ENCODE data around the gene TTC9.
A peak's percentile ranks its signal among the peaks of the same experiment; 100 is the strongest.
"Not testable (repeated sequence)": the region's sequence is repeated elsewhere in the genome, so short reads cannot be mapped to it uniquely, and the experiment has no call there.

The TTC9 gene

DNA sequence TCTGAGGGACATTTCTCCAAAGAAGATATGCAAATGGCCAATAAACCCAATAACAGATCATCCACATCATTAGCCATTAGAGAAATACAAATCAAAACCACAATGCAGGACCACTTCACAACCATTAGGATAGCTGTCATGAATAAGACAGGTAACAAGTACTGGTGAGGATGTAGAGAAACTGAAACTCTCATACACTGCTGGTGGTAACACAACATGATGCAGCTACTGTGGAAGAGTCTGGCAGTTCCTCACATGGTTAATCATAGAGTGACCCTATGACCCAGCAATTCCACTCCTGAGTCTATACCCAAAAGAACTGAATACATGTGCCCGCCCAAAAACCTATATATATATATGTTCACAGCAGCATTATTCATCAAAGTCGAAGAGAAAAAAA lies 39.0 kb downstream of the TTC9 start:
- no peak for DNase-seq (ENCODE audit: low read depth)

DNA sequence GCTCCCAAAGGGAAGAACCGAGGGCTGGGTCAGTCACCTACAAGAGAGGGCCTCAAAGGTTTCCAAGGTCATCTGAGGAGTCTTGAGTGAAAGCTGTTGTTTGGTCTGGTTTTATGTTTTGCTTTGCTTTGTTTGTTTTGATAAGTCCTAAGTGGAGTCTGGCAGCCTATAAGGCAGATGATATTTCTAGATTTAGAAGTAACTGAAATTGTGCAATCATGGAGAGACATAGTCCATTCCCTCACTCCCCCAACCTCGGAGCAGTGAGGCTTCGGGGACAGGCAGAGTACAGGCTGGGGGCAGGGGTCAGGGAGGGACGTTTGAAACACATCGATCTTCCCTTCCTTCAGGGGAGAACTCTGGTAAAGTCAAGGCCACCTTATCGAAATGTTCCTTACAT lies 42.3 kb downstream of the TTC9 start:
- DNase-seq (ENCODE audit: low read depth), result no peak

- no peak for DNase-seq (ENCODE audit: low read depth)
These were observed 43.9 kb downstream of the TTC9 start for GRCh38 chr14:70685474-70686197.

DNA sequence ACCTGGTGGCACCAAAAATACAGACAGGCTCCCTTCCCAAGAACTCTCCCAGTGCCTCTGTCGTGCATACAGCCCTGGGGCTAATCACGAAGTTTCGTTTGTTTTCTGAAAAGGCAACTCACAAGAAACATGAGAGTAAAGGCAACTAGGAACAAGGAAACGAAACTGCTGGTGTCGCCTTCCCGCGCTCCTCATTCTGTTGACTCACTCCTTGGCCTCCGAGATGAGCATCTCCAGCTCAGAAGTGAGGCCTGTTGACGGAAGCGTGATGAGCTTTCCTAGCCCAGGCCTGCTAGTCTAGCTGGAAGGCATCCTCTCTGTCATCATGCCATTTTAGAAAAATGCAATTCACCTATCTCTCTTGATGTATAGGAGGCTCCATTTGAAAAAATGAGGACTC lies 50.5 kb downstream of the TTC9 start:
- DNase-seq (ENCODE audit: low read depth), result no peak

GRCh38 chr14:70696026-70696425 lies 54.3 kb downstream of the TTC9 start:
- DNase-seq (ENCODE audit: low read depth), result no peak

GRCh38 chr14:70697701-70698100 lies 56.0 kb downstream of the TTC9 start:
- no peak for DNase-seq (ENCODE audit: low read depth)

DNA sequence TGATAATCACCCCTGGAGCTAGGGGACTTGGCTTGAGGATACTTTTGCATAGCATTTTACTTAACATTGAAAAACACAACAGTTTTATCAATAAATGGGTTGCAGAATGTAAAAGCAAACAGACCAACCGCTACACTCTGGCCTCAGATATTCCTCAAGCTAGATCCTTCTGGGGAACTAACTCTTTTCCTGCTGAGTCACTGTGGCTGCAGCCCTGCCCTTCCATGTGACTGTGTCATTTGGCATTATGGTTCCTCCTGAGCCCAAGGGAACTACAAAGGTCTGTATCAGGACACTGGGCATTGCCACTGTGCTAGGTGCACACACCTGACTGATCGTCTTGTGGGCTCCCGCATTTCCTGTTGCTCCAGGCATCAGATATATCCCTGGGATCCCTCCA lies 56.6 kb downstream of the TTC9 start:
- DNase-seq (ENCODE audit: low read depth), result no peak

DNA sequence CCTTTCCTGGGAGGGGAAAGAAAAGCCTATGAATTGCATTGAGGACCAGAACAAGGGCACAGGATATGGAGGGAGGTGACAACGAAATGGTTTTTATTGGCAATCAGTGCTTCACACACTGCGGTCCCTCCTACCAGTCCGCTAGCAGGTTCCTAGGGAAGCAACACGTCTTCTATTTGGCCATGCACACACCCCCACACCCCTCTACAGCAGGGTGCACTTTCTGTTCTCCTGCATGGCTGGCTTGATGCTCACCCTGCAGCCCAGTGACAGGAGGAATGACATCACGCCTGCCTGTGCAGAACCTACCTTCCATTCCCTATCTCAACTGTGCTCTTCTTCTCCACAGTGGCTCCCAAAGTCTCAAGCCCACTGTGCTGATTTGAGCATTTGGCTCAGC lies 57.9 kb downstream of the TTC9 start:
- DNase-seq (ENCODE audit: low read depth), result no peak

DNA sequence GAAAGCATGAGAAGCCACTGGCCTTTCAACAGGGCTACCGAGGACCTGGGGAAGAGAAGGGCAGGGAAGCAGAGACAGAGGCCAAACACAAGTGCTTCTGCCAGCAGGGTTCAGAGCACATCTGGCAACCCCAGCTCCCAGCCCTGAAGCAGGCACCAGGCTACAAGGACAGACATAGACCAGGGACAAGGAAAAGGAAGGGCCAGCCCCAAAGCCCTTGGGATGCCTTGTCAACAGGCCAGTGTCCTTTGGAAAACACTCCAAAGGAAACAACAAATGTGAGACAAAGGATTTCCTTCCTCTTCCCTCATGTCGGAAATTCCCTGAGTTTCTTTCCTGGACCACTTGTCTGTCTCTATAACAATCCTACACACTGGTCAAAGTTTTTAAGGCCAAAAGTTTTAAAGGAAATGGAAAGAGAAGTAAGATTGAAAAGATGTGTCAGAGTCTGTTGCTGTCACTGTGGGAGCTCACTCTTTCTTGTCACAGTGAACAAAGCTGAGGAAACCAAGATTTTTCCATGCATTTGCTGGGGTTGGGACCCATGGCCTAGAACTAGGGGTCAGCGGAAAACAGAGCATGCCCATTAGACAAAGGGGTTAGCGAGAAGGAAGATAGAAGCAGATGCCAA lies 59.4 kb downstream of the TTC9 start:
- DNase-seq (ENCODE audit: low read depth), result no peak

- DNase-seq (ENCODE audit: low read depth), result no peak
These were observed 59.9 kb downstream of the TTC9 start for GRCh38 chr14:70701610-70702009.

- DNase-seq (ENCODE audit: low read depth), result no peak
These were observed 60.4 kb downstream of the TTC9 start for GRCh38 chr14:70702161-70702560.

DNA sequence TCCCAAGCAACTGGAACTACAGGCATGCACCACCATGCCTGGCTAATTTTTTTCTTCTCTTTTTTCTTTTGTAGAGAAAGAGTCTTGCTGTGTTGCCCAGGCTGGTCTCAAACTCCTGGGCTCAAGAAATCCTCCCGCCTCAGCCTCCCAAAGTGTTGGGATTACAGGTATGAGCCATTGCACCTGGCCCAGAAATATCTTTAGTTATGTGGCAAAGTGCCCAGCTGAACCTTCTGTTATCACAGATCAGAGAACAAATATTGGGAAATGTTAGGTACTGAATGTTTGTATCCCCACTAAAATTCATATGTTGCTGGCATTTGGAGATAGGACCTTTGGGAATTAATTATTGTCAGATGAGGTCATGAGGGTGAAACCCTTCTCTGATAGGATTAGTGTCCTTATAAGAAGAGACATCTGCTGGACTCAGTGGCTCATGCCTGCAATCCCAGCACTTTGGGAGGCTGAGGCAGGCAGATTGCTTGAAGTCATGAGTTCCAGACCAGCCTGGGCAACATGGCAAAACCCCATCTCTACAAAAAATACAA lies 62.0 kb downstream of the TTC9 start:
- not testable (repeated sequence) for DNase-seq (ENCODE audit: low read depth)

DNA sequence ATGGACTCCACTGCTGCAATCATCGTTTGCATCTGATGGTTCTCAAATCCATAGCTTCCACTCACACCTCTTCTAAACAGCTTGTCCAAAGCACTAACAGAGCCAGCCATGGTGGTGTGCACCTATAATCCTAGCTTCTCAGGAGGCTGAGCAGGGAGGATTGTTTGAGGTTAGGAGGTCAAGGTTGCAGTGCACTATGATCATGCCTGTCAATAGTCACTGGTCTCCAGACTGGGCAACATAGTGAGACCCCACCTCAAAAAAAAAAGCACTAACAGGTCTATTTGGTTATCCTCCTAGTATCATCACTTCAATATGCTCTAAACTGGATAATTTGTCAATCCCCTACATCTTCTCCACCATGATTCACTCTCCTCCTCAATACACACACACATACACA lies 63.2 kb downstream of the TTC9 start:
- DNase-seq (ENCODE audit: low read depth), result no peak

GRCh38 chr14:70706177-70706576 lies 64.5 kb downstream of the TTC9 start:
- no peak for DNase-seq (ENCODE audit: low read depth)

DNA sequence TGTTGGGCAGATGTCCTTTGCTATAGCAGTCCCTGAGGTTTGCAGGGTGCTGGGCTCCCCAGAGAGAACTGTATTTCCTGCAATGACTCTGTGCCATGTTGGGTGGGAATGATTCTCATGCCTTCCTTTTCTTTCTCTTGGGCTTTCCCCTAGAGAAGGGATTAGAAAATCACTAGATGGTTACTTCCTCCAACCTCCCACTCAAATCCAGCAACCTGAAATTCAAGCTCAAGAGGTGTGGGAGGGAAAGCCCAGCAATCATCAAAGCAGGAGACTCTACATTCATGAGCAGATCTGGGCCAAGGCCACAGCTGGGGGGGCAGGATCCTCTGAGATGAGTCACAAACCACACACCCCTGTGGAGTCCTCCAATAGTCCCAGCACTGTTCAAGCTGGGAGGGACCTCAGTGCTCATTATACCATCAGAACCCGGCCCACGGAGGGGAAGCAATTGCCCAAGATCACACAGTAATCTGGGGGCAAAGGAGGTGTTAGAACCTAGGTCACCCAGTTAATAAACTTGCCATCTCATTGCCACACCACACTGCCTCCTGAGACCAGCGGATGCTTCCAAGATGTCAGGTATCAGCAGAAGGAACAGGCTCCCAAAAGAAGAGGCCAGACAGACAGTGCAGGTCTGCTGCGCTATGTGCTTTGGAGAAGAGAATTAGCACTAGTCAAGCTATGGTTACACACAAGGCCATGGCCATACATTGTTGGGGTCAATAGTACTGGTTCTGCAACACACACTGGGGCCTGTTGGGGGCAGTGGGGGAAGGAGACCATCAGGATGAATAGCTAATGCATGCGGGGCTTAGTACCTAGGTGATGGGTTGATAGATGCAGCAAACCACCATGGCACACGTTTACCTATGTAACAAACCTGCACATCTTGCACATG lies 65.7 kb downstream of the TTC9 start:
- no peak for DNase-seq (ENCODE audit: low read depth)

GRCh38 chr14:70708717-70709570 lies 67.2 kb downstream of the TTC9 start:
- DNase-seq (ENCODE audit: low read depth), result no peak

GRCh38 chr14:70709726-70710382 lies 68.1 kb downstream of the TTC9 start:
- no peak for DNase-seq (ENCODE audit: low read depth)

GRCh38 chr14:70711451-70711850 lies 69.7 kb downstream of the TTC9 start:
- DNase-seq (ENCODE audit: low read depth), result no peak

DNA sequence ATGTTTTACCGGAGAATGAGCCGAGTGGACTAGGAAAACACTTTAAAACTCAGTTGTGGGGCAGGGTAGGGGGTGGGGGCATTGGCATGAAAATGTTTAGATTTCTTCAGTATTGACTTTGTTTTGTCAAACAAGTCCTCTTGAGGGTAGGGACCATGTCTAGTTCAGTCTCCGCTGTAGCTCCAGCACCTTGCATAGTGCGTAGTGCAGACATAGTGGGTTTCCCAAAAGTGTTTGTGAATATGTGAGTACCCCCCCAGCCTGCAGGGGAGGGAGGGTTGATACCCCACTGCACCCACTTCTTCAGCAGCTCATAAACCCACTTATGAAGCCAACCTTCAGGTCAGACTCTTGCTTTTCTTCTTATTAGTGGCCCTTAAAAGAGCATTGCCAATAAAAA lies 71.4 kb downstream of the TTC9 start:
- no peak for DNase-seq (ENCODE audit: low read depth)

GRCh38 chr14:70713511-70713916 lies 71.8 kb downstream of the TTC9 start:
- no peak for DNase-seq (ENCODE audit: low read depth)

GRCh38 chr14:70714055-70714550 lies 72.4 kb downstream of the TTC9 start:
- peak; percentile 48 for DNase-seq (ENCODE audit: low read depth)

Data from stimulated activated CD8-positive, alpha-beta memory T cell treated with anti-CD3 and anti-CD28 coated beads, Interleukin-12 subunit alpha, Interleukin-12 subunit beta, amount 100 ng/mL, for 1 hour (primary cell).